ENCODE measurements around the gene UMODL1.

UMODL1 gene

DNA sequence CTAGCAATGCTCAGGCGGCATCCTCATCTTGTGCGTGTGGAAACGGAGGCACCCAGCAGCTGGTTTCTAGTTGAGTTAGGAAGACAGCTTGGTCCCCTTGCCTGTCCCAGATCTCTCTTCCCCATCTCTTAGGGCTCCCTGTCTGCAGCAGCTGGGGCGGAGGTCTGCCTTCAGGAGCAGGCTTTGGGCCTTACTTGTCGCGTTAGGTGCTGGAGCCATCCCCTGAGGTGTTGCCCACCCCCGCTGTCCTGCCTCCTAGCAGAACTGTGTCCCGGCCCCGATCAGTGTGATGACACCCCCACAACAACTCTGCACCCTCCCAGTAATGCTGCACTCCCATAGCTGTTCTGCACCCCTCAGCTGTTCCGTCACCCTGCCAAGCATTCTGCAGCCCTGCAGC lies 40.7 kb downstream of the UMODL1 start:
- TF ChIP-seq TEAD4 (IDR thresholded peaks at IDR 0.05) (no peak), NFIC (IDR thresholded peaks at IDR 0.05) (no peak), EGR1 (IDR thresholded peaks at IDR 0.05) (no peak), FOXM1 (IDR thresholded peaks at IDR 0.05; ENCODE audit: borderline replicate concordance, low read depth) (no peak), CEBPB (IDR thresholded peaks at IDR 0.05) (no peak), TCF12 (IDR thresholded peaks at IDR 0.05; ENCODE audit: low read depth) (no peak), CREB1 (IDR thresholded peaks at IDR 0.05; ENCODE audit: low read depth) (no peak)
- TF ChIP-seq, protein P1, sequence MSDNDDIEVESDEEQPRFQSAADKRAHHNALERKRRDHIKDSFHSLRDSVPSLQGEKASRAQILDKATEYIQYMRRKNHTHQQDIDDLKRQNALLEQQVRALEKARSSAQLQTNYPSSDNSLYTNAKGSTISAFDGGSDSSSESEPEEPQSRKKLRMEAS (IDR thresholded peaks at IDR 0.05), result no peak

DNA sequence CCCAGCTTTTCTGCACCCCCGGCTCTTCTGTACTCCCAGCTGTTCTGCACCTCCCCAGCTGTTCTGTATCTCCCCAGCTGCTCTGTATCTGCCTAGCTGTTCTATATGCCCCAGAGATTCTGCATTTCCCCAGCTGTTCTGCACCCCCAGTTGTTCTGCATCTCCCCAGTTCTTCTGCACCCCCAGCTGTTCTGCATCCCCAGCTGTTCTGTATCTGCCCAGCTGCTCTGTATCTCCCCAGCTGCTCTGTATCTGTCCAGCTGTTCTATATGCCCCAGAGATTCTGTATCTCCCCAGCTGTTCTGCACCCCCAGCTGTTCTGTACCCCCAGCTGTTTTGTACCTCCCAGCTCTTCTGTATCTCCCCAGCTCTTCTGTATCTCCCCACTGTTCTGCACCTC lies 41.1 kb downstream of the UMODL1 start:
- TF ChIP-seq, protein P1 (IDR thresholded peaks at IDR 0.05), result no peak
- TF ChIP-seq, protein P2, sequence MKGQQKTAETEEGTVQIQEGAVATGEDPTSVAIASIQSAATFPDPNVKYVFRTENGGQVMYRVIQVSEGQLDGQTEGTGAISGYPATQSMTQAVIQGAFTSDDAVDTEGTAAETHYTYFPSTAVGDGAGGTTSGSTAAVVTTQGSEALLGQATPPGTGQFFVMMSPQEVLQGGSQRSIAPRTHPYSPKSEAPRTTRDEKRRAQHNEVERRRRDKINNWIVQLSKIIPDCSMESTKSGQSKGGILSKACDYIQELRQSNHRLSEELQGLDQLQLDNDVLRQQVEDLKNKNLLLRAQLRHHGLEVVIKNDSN (IDR thresholded peaks at IDR 0.05), result no peak
- no peak for TF ChIP-seq TCF12 (IDR thresholded peaks at IDR 0.05; ENCODE audit: low read depth)
- no peak for TF ChIP-seq EGR1 (IDR thresholded peaks at IDR 0.05)
- TF ChIP-seq EP300 (IDR thresholded peaks at IDR 0.05; ENCODE audit: borderline replicate concordance), result no peak
- TF ChIP-seq ZBTB7A (IDR thresholded peaks at IDR 0.05; ENCODE audit: low read depth), result no peak
- TF ChIP-seq RAD21 (IDR thresholded peaks at IDR 0.05; ENCODE audit: low read depth), result no peak
- no peak for TF ChIP-seq TEAD4 (IDR thresholded peaks at IDR 0.05)

DNA sequence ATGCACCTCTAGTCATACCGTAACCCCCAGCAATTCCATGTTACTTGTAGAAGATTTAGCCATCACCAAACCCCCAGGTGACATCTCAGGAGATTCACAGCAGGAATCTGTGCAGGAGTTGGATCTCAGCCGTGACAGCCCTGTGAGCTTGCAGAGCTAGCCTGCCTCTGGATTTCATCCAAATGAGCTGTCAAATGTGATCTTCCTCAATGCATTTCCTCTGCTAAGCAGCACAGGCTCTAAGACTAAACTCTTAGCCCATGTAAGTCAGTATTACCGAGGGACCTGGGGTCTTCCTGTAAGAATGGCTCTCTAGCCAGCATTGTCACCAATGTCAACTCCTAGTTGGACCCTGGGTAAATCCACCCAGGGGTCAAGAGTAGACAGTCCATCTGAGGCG lies 41.7 kb downstream of the UMODL1 start:
- TF ChIP-seq, protein P2 (IDR thresholded peaks at IDR 0.05), result no peak
- TF ChIP-seq TEAD4 (IDR thresholded peaks at IDR 0.05) (no peak), CEBPB (IDR thresholded peaks at IDR 0.05) (no peak), CREB1 (IDR thresholded peaks at IDR 0.05; ENCODE audit: low read depth) (no peak), ZBTB7A (IDR thresholded peaks at IDR 0.05; ENCODE audit: low read depth) (no peak)

DNA sequence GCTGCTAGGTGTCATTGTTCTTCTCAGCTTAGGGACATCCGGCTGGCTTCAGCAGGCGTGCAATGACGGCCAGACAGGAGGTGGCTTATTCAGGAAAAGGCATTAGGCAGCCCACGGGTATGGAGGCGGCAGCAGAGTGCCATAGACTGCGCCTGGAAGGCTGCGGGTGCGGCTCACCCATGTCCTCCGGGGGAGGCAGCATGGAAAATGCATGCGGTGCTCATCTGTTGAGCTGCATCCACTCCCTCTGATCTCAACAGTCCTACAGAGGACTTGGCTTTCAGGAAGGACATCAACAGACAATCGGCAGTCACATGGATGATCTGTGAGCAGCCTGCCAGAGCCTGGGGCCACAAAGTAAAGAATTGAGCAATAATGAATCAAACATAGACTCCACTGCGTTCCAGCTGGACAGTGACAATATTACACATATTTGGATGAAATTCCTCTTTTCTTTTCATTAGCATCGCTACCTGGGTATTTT lies 42.9 kb downstream of the UMODL1 start:
- TF ChIP-seq, protein P2 (IDR thresholded peaks at IDR 0.05), result no peak
- TF ChIP-seq, protein P1 (IDR thresholded peaks at IDR 0.05), result no peak
- TF ChIP-seq, protein P3, sequence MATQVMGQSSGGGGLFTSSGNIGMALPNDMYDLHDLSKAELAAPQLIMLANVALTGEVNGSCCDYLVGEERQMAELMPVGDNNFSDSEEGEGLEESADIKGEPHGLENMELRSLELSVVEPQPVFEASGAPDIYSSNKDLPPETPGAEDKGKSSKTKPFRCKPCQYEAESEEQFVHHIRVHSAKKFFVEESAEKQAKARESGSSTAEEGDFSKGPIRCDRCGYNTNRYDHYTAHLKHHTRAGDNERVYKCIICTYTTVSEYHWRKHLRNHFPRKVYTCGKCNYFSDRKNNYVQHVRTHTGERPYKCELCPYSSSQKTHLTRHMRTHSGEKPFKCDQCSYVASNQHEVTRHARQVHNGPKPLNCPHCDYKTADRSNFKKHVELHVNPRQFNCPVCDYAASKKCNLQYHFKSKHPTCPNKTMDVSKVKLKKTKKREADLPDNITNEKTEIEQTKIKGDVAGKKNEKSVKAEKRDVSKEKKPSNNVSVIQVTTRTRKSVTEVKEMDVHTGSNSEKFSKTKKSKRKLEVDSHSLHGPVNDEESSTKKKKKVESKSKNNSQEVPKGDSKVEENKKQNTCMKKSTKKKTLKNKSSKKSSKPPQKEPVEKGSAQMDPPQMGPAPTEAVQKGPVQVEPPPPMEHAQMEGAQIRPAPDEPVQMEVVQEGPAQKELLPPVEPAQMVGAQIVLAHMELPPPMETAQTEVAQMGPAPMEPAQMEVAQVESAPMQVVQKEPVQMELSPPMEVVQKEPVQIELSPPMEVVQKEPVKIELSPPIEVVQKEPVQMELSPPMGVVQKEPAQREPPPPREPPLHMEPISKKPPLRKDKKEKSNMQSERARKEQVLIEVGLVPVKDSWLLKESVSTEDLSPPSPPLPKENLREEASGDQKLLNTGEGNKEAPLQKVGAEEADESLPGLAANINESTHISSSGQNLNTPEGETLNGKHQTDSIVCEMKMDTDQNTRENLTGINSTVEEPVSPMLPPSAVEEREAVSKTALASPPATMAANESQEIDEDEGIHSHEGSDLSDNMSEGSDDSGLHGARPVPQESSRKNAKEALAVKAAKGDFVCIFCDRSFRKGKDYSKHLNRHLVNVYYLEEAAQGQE (IDR thresholded peaks at IDR 0.05; ENCODE audit: low read depth), result no peak
- 0 out of 2 replicates have a peak, but pooled peaks have one; percentile 10 for TF ChIP-seq CEBPB (IDR thresholded peaks at IDR 0.05)
- no peak for TF ChIP-seq TCF12 (IDR thresholded peaks at IDR 0.05; ENCODE audit: low read depth)
- no peak for TF ChIP-seq TEAD4 (IDR thresholded peaks at IDR 0.05)

DNA sequence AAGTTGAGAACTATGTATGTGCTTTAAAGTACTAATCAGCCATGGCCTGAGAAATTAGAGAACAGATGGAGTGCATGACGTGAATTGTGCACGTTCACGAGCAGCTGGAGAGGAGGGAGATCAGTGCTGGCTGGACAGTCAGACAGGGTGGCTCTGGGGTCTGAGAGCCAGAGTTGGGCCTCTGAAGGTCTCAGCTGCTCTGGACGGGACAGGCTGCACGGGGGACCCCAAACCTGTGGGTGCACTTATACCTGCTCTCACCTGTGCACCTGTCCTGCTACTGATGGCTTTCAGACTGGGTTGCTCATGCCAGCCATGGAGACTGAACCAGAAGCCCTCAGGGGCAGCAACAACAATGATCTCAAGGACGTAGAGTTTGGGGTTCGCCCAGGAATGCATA lies 43.5 kb downstream of the UMODL1 start:
- TF ChIP-seq EP300 (IDR thresholded peaks at IDR 0.05; ENCODE audit: borderline replicate concordance) (no peak), EGR1 (IDR thresholded peaks at IDR 0.05) (no peak), ZBTB7A (IDR thresholded peaks at IDR 0.05; ENCODE audit: low read depth) (no peak), TAF1 (IDR thresholded peaks at IDR 0.05; ENCODE audit: low read depth) (no peak), NFIC (IDR thresholded peaks at IDR 0.05) (no peak), TEAD4 (IDR thresholded peaks at IDR 0.05) (no peak), FOXM1 (IDR thresholded peaks at IDR 0.05; ENCODE audit: borderline replicate concordance, low read depth) (no peak), TCF12 (IDR thresholded peaks at IDR 0.05; ENCODE audit: low read depth) (no peak), CREB1 (IDR thresholded peaks at IDR 0.05; ENCODE audit: low read depth) (no peak), RAD21 (IDR thresholded peaks at IDR 0.05; ENCODE audit: low read depth) (no peak), CEBPB (IDR thresholded peaks at IDR 0.05) (no peak), YY1 (IDR thresholded peaks at IDR 0.05; ENCODE audit: low read depth) (no peak)
- TF ChIP-seq, protein P2 (IDR thresholded peaks at IDR 0.05), result no peak
- TF ChIP-seq, protein P3 (IDR thresholded peaks at IDR 0.05; ENCODE audit: low read depth), result no peak
- TF ChIP-seq, protein P1 (IDR thresholded peaks at IDR 0.05), result no peak
